T-helper 1 cell (primary cell): Measurements from ENCODE around the gene TSPEAR.
"Not testable (repeated sequence)": the region's sequence is repeated elsewhere in the genome, so short reads cannot be mapped to it uniquely, and the experiment has no call there.

Source experiments
- DNase-seq, 5 donors: peaks; one replicate each; pipeline ENCODE4 v3.0.0-alpha.2; 2012 to 2020

The TSPEAR gene

GRCh38 chr21:44513389-44514217, 197.8 kb downstream of the TSPEAR start:
- DNase-seq, result no peak

- DNase-seq, result no peak
Observed at GRCh38 chr21:44512496-44513388, 198.6 kb downstream of the TSPEAR start.

GRCh38 chr21:44511938-44512275, 199.5 kb downstream of the TSPEAR start:
- DNase-seq, result no peak

GRCh38 chr21:44511219-44511937, 200.0 kb downstream of the TSPEAR start:
- no peak for DNase-seq

- peak; percentile 65 to 80 (median 77) for DNase-seq
Observed at GRCh38 chr21:44510508-44511218, 200.7 kb downstream of the TSPEAR start.

- no peak for DNase-seq
Observed at GRCh38 chr21:44510109-44510507, 201.3 kb downstream of the TSPEAR start.

- no peak for DNase-seq
Observed at GRCh38 chr21:44509539-44509938, 201.8 kb downstream of the TSPEAR start.

GRCh38 chr21:44508711-44509445, 202.5 kb downstream of the TSPEAR start:
- DNase-seq, result no peak

- DNase-seq, result no peak
Observed at GRCh38 chr21:44508426-44508710, 203.0 kb downstream of the TSPEAR start.

GRCh38 chr21:44507673-44508425, 203.5 kb downstream of the TSPEAR start:
- DNase-seq, result no peak

- DNase-seq, result no peak
Observed at GRCh38 chr21:44506279-44507255, 204.8 kb downstream of the TSPEAR start.

- DNase-seq, result no peak
Observed at GRCh38 chr21:44505673-44506278, 205.6 kb downstream of the TSPEAR start.

- DNase-seq, result no peak
Observed at GRCh38 chr21:44503901-44504399, 207.4 kb downstream of the TSPEAR start.

- not testable (repeated sequence) for DNase-seq
Observed at GRCh38 chr21:44503006-44503889, 208.1 kb downstream of the TSPEAR start.

GRCh38 chr21:44502171-44502958, 209.0 kb downstream of the TSPEAR start:
- no peak for DNase-seq

- DNase-seq, result no peak
Observed at GRCh38 chr21:44500111-44500510, 211.3 kb downstream of the TSPEAR start.

GRCh38 chr21:44499631-44500030, 211.7 kb downstream of the TSPEAR start:
- DNase-seq, result no peak

- no peak for DNase-seq
Observed at GRCh38 chr21:44499211-44499560, 212.2 kb downstream of the TSPEAR start.
